Smooth muscle cell (in vitro differentiated cells): ENCODE results near the gene MIS18A. TPM values are rescaled to one million over a fixed set of nuclear protein-coding genes. Genes with fewer than 3 reads are reported as not detected.

Experiments
- DNase-seq: peaks from one replicate; lab custom pipeline; 2025; ENCODE audit not compliant: unreplicated experiment; lab: John Stamatoyannopoulos, UW
- H2AFZ ChIP-seq: fragments of 200-600 bp; sonication (generic); 2 replicates; pipeline ENCODE4 v1.6.0; 2016; ENCODE audit warnings: antibody characterized with exemption, low read depth, mild to moderate bottlenecking
- H3F3A ChIP-seq: fragments of 200-600 bp; sonication (generic); 2 replicates; pipeline ENCODE4 v1.6.0; 2017; ENCODE audit warnings: antibody characterized with exemption, low read depth
- H3K27ac ChIP-seq: fragments of 200-600 bp; sonication (generic); 2 replicates; pipeline ENCODE4 v1.5.1; 2016; ENCODE audit warnings: low read depth, mild to moderate bottlenecking
- H3K27me3 ChIP-seq: fragments of 200-600 bp; sonication (generic); 2 replicates; pipeline ENCODE4 v1.6.1; 2016; ENCODE audit warnings: low read depth, mild to moderate bottlenecking
- H3K36me3 ChIP-seq: fragments of 200-600 bp; sonication (generic); 2 replicates; pipeline ENCODE4 v1.5.1; 2016; ENCODE audit warnings: low read depth
- H3K4me1 ChIP-seq: fragments of 200-600 bp; sonication (generic); 2 replicates; pipeline ENCODE4 v1.5.1; 2016; ENCODE audit warnings: low read depth
- H3K4me2 ChIP-seq: fragments of 200-600 bp; sonication (generic); 2 replicates; pipeline ENCODE4 v1.6.0; 2016; ENCODE audit warnings: mild to moderate bottlenecking
- H3K4me3 ChIP-seq: fragments of 200-600 bp; sonication (generic); 2 replicates; pipeline ENCODE4 v1.5.1; 2016; ENCODE audit warnings: mild to moderate bottlenecking
- H3K79me2 ChIP-seq: fragments of 200-600 bp; sonication (generic); 2 replicates; pipeline ENCODE4 v1.6.0; 2016; ENCODE audit warnings: low read depth, mild to moderate bottlenecking
- H3K9ac ChIP-seq: fragments of 200-600 bp; sonication (generic); 2 replicates; pipeline ENCODE4 v1.6.0; 2016; ENCODE audit warnings: low read depth
- H3K9me3 ChIP-seq: fragments of 200-600 bp; sonication (generic); replicated peaks from 2 replicates; pipeline ENCODE4 v1.5.1; 2016; ENCODE audit warnings: low read depth
- H4K20me1 ChIP-seq: fragments of 200-600 bp; sonication (generic); 2 replicates; pipeline ENCODE4 v1.6.0; 2016; ENCODE audit warnings: low read depth
- CTCF ChIP-seq: fragments of 200-600 bp; sonication (generic); IDR thresholded peaks from 2 replicates; pipeline ENCODE4 v1.5.1; 2017; ENCODE audit warnings: borderline replicate concordance, mild to moderate bottlenecking, antibody characterized with exemption; ENCODE audit not compliant: insufficient read depth, poor library complexity, severe bottlenecking
- WGBS: methylation state at CpG from one replicate; pipeline ENCODE4 v1.1.7; 2016; ENCODE audit warnings: low lambda C conversion rate; 5-methylcytosine and 5-hydroxymethylcytosine counted together
- polyA plus RNA-seq: library from polyadenylated mRNA; unstranded; fragments of >200 nt; fragmentation: Nextera tagmentation; extraction: Ambion mirVana; gene quantifications from 2 replicates; pipeline ENCODE4 v1.2.1, GENCODE V29; 2016
- total RNA-seq: library from RNA; depleted of rRNA; stranded (reverse); fragments of >200 nt; gene quantifications from 2 replicates; pipeline ENCODE4 v1.2.3, GENCODE V29; 2014

MIS18A gene
- total and polyA plus RNA-seq, 2 experiments from 2014 or later, result 9.4 to 20.0 TPM

GRCh38 chr21:32298658-32299081 lies 19.8 kb upstream of the MIS18A start, which contains the start of gene MRAP:
MRAP (plus strand) TSS chr21:32298855; CDS start chr21:32298972, 117 bp downstream.
- no peaks in the 10 kb centered on the region for H3K4me1 ChIP-seq
- H3K9ac ChIP-seq, result no peak within 1 kb of the TSS
- no peaks in the 10 kb centered on the region for H3K79me2 ChIP-seq
- H3K36me3 ChIP-seq, result no peaks in the 10 kb centered on the region
- no peaks in the 10 kb centered on the region for H3F3A ChIP-seq
- H3K4me3 ChIP-seq, result no peak within 1 kb of the TSS
- H3K4me2 ChIP-seq, result no peak within 1 kb of the TSS
- WGBS, result 94% methylated on average over 14 of the region's 14 CpGs
- no peak for TF ChIP-seq CTCF
- no peak for DNase-seq
- H3K9me3 ChIP-seq, result no peaks in the 10 kb centered on the region
- H2AFZ ChIP-seq, result no peak within 1 kb of the TSS
- H3K27me3 ChIP-seq, result no peaks in the 10 kb centered on the region
- no peak within 1 kb of the TSS for H3K27ac ChIP-seq
- H4K20me1 ChIP-seq, result no peaks in the 10 kb centered on the region

GRCh38 chr21:32298148-32298559 lies 19.3 kb upstream of the MIS18A start:
- H3K27ac ChIP-seq, result no peak overlapping the region
- no peak overlapping the region for H3K9ac ChIP-seq
- no peaks in the 10 kb centered on the region for H4K20me1 ChIP-seq
- no peak overlapping the region for H3K4me2 ChIP-seq
- no peak overlapping the region for H2AFZ ChIP-seq
- 94% methylated on average over 6 of the region's 6 CpGs for WGBS
- no peak overlapping the region for H3K4me3 ChIP-seq
- no peaks in the 10 kb centered on the region for H3K27me3 ChIP-seq
- H3K9me3 ChIP-seq, result no peaks in the 10 kb centered on the region
- H3K79me2 ChIP-seq, result no peaks in the 10 kb centered on the region
- no peak for TF ChIP-seq CTCF
- H3F3A ChIP-seq, result no peaks in the 10 kb centered on the region
- H3K36me3 ChIP-seq, result no peaks in the 10 kb centered on the region
- no peak for DNase-seq
- no peaks in the 10 kb centered on the region for H3K4me1 ChIP-seq

GRCh38 chr21:32297449-32297848 lies 18.6 kb upstream of the MIS18A start:
- Histone ChIP-seq H3K27ac (no peak overlapping the region), H3K4me2 (no peak overlapping the region), H4K20me1 (no peaks in the 10 kb centered on the region), H3F3A (no peaks in the 10 kb centered on the region), H3K36me3 (no peaks in the 10 kb centered on the region), H3K9me3 (no peaks in the 10 kb centered on the region), H3K79me2 (no peaks in the 10 kb centered on the region), H2AFZ (no peak overlapping the region), H3K27me3 (no peaks in the 10 kb centered on the region), H3K4me3 (no peak overlapping the region), H3K4me1 (no peaks in the 10 kb centered on the region), H3K9ac (no peak overlapping the region)
- WGBS, result 98% methylated on average over 7 of the region's 7 CpGs
- no peak for DNase-seq
- no peak for TF ChIP-seq CTCF

- Histone ChIP-seq H3K27me3 (no peaks in the 10 kb centered on the region), H2AFZ (no peak overlapping the region), H3K4me1 (no peaks in the 10 kb centered on the region), H4K20me1 (no peaks in the 10 kb centered on the region), H3K27ac (no peak overlapping the region), H3K4me3 (no peak overlapping the region), H3F3A (no peaks in the 10 kb centered on the region), H3K9ac (no peak overlapping the region), H3K79me2 (no peaks in the 10 kb centered on the region), H3K36me3 (no peaks in the 10 kb centered on the region), H3K9me3 (no peaks in the 10 kb centered on the region), H3K4me2 (no peak overlapping the region)
- 95% methylated on average over 4 of the region's 4 CpGs for WGBS
- no peak for DNase-seq
- no peak for TF ChIP-seq CTCF
These were observed 6.6 kb upstream of the MIS18A start for GRCh38 chr21:32285476-32285875.
